Testis (tissue), 2 donors: Measurements from ENCODE around the gene NFKB1.

Source experiments
- CTCF ChIP-seq, 3 experiments: fragments of 450-650 bp in 2 of 3; fragments of 200-600 bp in 1 of 3; sonication (generic) in 1 of 3; IDR thresholded peaks; one replicate each; pipeline ENCODE4 v1.5.1; 2016 to 2019; ENCODE audit warnings: antibody characterized with exemption in 3 of 3, mild to moderate bottlenecking in 2 of 3, moderate library complexity in 1 of 3
- POLR2A ChIP-seq: fragments of 450-650 bp; IDR thresholded peaks from one replicate; pipeline ENCODE4 v1.6.1; 2017; ENCODE audit warnings: antibody characterized with exemption, mild to moderate bottlenecking, moderate library complexity

- no peak for TF ChIP-seq CTCF (IDR thresholded peaks at IDR 0.05)
- no peak for TF ChIP-seq POLR2A
Measured at GRCh38 chr4:102574317-102574716, 73.2 kb downstream of the NFKB1 start.
